HEK293 (cell line): ENCODE measurements around the gene CCNK.
A peak's percentile ranks its signal among the peaks of the same experiment; 100 is the strongest.

Experiments
- CTCF ChIA-PET: fragments of 350-600 bp; formaldehyde crosslinking; extraction: SDS; loops from one replicate; lab custom pipeline; 2021; ENCODE audit warnings: antibody characterized with exemption; lab: Yijun Ruan, JAX
- POLR2A ChIA-PET: fragments of 300-600 bp; formaldehyde crosslinking; extraction: SDS; loops from one replicate; lab custom pipeline; 2020; ENCODE audit warnings: antibody characterized with exemption, inconsistent platforms; lab: Yijun Ruan, JAX
- H3K27ac ChIP-seq: fragments of 200-500 bp; sonication (Bioruptor generic); 2 replicates; pipeline ENCODE4 v1.5.1; 2014; ENCODE audit warnings: low read depth, low read length, control low read depth, inconsistent platforms; ENCODE audit errors: extremely low read depth
- H3K36me3 ChIP-seq, 2 experiments: fragments of 200-500 bp in 1 of 2; sonication (Bioruptor generic) in 1 of 2; 1 replicate in 1 of 2; 2 replicates in 1 of 2; pipeline ENCODE4 v1.5.1; 2014 to 2017; ENCODE audit warnings: inconsistent platforms in 2 of 2, low read length in 2 of 2; ENCODE audit not compliant: control insufficient read depth in 2 of 2, insufficient read depth in 1 of 2
- H3K4me1 ChIP-seq: fragments of 200-500 bp; sonication (Bioruptor generic); 2 replicates; pipeline ENCODE4 v1.5.1; 2014; ENCODE audit warnings: mild to moderate bottlenecking, low read length, inconsistent platforms; ENCODE audit not compliant: control insufficient read depth, insufficient read depth
- H3K4me3 ChIP-seq: 2 replicates; pipeline ENCODE4 v1.5.1; 2011; ENCODE audit warnings: low read depth, mild to moderate bottlenecking, control low read depth, low read length, moderate library complexity
- H3K9me3 ChIP-seq: fragments of 200-500 bp; sonication (Bioruptor generic); 2 replicates; pipeline ENCODE4 v1.5.1; 2014; ENCODE audit warnings: low read depth, low read length, inconsistent platforms; ENCODE audit not compliant: control insufficient read depth, insufficient read depth
- CTCF ChIP-seq: fragments of 450-650 bp; formaldehyde crosslinking; IDR thresholded peaks from 2 replicates; pipeline ENCODE4 v1.5.1; 2016; ENCODE audit warnings: missing biosample characterization, missing genetic modification characterization
- EGR2 ChIP-seq: fragments of 450-650 bp; formaldehyde crosslinking; IDR thresholded peaks from 2 replicates; pipeline ENCODE4 v1.5.1; 2016; ENCODE audit warnings: low read depth, missing biosample characterization, missing genetic modification characterization
- GFI1B ChIP-seq: fragments of 450-650 bp; formaldehyde crosslinking; IDR thresholded peaks from 2 replicates; pipeline ENCODE4 v1.5.1; 2016; ENCODE audit warnings: missing biosample characterization, missing genetic modification characterization
- KLF10 ChIP-seq: fragments of 450-650 bp; IDR thresholded peaks from 2 replicates; pipeline ENCODE4 v1.5.1; 2018; ENCODE audit warnings: missing biosample characterization, mild to moderate bottlenecking, missing genetic modification characterization
- PATZ1 ChIP-seq: fragments of 450-650 bp; formaldehyde crosslinking; IDR thresholded peaks from 2 replicates; pipeline ENCODE4 v1.5.1; 2016; ENCODE audit warnings: missing biosample characterization, missing genetic modification characterization
- PRDM1 ChIP-seq: fragments of 450-650 bp; formaldehyde crosslinking; IDR thresholded peaks from 2 replicates; pipeline ENCODE4; 2016; ENCODE audit warnings: missing biosample characterization, missing genetic modification characterization
- PRDM4 ChIP-seq: fragments of 450-650 bp; formaldehyde crosslinking; IDR thresholded peaks from 2 replicates; pipeline ENCODE4 v1.5.1; 2017; ENCODE audit warnings: missing biosample characterization, missing genetic modification characterization
- SCRT1 ChIP-seq: fragments of 450-650 bp; formaldehyde crosslinking; IDR thresholded peaks from 2 replicates; pipeline ENCODE4 v1.5.1; 2016; ENCODE audit warnings: missing biosample characterization, missing genetic modification characterization, borderline replicate concordance
- ZBTB49 ChIP-seq: fragments of 450-650 bp; formaldehyde crosslinking; IDR thresholded peaks from 2 replicates; pipeline ENCODE4 v1.5.1; 2016; ENCODE audit warnings: missing biosample characterization, missing genetic modification characterization, low read depth
- ZFHX2 ChIP-seq: fragments of 450-650 bp; formaldehyde crosslinking; conservative IDR thresholded peaks from 2 replicates; pipeline ENCODE4 v1.5.1; 2016; ENCODE audit warnings: missing biosample characterization, missing genetic modification characterization
- ZFP69B ChIP-seq: fragments of 450-650 bp; formaldehyde crosslinking; IDR thresholded peaks from 2 replicates; pipeline ENCODE4 v1.5.1; 2016; ENCODE audit warnings: missing biosample characterization, missing genetic modification characterization
- ZNF501 ChIP-seq: fragments of 450-650 bp; formaldehyde crosslinking; IDR thresholded peaks from 2 replicates; pipeline ENCODE4 v1.5.1; 2016; ENCODE audit warnings: missing biosample characterization, missing genetic modification characterization
- ZNF571 ChIP-seq: fragments of 450-650 bp; formaldehyde crosslinking; IDR thresholded peaks from 2 replicates; pipeline ENCODE4 v1.5.0; 2017; ENCODE audit warnings: missing biosample characterization, missing genetic modification characterization
- ZNF621 ChIP-seq: fragments of 450-650 bp; formaldehyde crosslinking; IDR thresholded peaks from 2 replicates; pipeline ENCODE4 v1.5.1; 2017; ENCODE audit warnings: missing biosample characterization, missing genetic modification characterization
- ZNF660 ChIP-seq: fragments of 450-650 bp; IDR thresholded peaks from 2 replicates; pipeline ENCODE4 v1.5.1; 2018; ENCODE audit warnings: missing biosample characterization, mild to moderate bottlenecking, missing genetic modification characterization
- ZNF664 ChIP-seq: fragments of 450-650 bp; formaldehyde crosslinking; IDR thresholded peaks from 2 replicates; pipeline ENCODE4 v1.5.1; 2016; ENCODE audit warnings: missing biosample characterization, missing genetic modification characterization

CCNK gene

GRCh38 chr14:99543985-99544384, 62.8 kb downstream of the CCNK start:
- TF ChIP-seq ZNF664 (tag by site-specific recombination) (no peak), PATZ1 (no peak), PRDM4 (tag by site-specific recombination) (no peak), ZNF501 (tag by site-specific recombination) (no peak), KLF10 (tag by site-specific recombination) (no peak), PRDM1 (tag by site-specific recombination) (no peak), CTCF (tag by site-specific recombination) (no peak), ZNF660 (tag by site-specific recombination) (no peak), ZFP69B (tag by site-specific recombination) (no peak), GFI1B (no peak), ZNF571 (tag by site-specific recombination) (no peak), ZNF621 (tag by site-specific recombination) (no peak), ZBTB49 (no peak)
- H3K27ac ChIP-seq: no peak overlapping the region
- peaks cover 15% of the 10 kb centered on the region for H3K4me1 ChIP-seq
- H3K9me3 ChIP-seq: no peaks in the 10 kb centered on the region
- H3K36me3 ChIP-seq: no peaks in the 10 kb centered on the region
- no peak overlapping the region for H3K4me3 ChIP-seq
- POLR2A ChIA-PET: interaction anchor here (1.0 kb wide), 1 partner anchor 63 kb away, joined by 3 read pairs; the partner anchor contains the start of genes CCNK and SETD3
- CTCF ChIA-PET: no interaction called here

- H3K4me3 ChIP-seq: no peak overlapping the region
- no peaks in the 10 kb centered on the region for H3K9me3 ChIP-seq
- ChIA-PET POLR2A (no interaction called here), CTCF (interaction anchor here (1.0 kb wide), 1 partner anchor 27 kb away, joined by 4 read pairs; no protein-coding TSS in a partner anchor)
- TF ChIP-seq SCRT1 (tag by site-specific recombination) (no peak), EGR2 (tag by site-specific recombination) (0 out of 2 replicates have a peak, but pooled peaks have one; percentile 37), ZFHX2 (peak; percentile 72)
- H3K36me3 ChIP-seq: no peaks in the 10 kb centered on the region
- H3K27ac ChIP-seq: no peak overlapping the region
- H3K4me1 ChIP-seq: peaks cover 15% of the 10 kb centered on the region
Observed at GRCh38 chr14:99544991-99545390, 63.8 kb downstream of the CCNK start.
